Transverse colon (tissue), 4 donors: ENCODE measurements around the gene CRHR2. TPM values are rescaled to one million over a fixed set of nuclear protein-coding genes. Genes with fewer than 3 reads are reported as not detected.

ENCODE experiments used
- DNase-seq: peaks from one replicate; pipeline ENCODE4 v3.0.0-alpha.2; 2019
- H3K27ac ChIP-seq, 4 donors: fragments of 200-600 bp; sonication (generic); 2 replicates each; pipeline ENCODE4 v1.5.1; 2016 to 2018; ENCODE audit warnings: inconsistent platforms in 4 of 4
- H3K27me3 ChIP-seq: fragments of 200-600 bp; sonication (generic); 2 replicates; pipeline ENCODE4 v1.5.1; 2017; ENCODE audit warnings: inconsistent platforms
- H3K36me3 ChIP-seq, 4 donors: fragments of 200-600 bp; sonication (generic); 2 replicates each; pipeline ENCODE4 v1.5.1; 2017 to 2019; ENCODE audit warnings: inconsistent platforms in 4 of 4
- H3K4me1 ChIP-seq, 4 donors: fragments of 200-600 bp; sonication (generic); 2 replicates each; pipeline ENCODE4 v1.5.1; 2017 to 2020; ENCODE audit warnings: inconsistent platforms in 4 of 4
- H3K4me3 ChIP-seq, 4 donors: fragments of 200-600 bp; sonication (generic); 1 replicate in 1 of 4; 2 replicates in 3 of 4; pipeline versions ENCODE4 v1.5.1 to v1.6.1; 2017 to 2019; ENCODE audit warnings: inconsistent platforms in 4 of 4
- H3K9me3 ChIP-seq, 2 donors: fragments of 200-600 bp; sonication (generic); 2 replicates each; pipeline ENCODE4 v1.5.1; 2017 to 2019; ENCODE audit warnings: inconsistent platforms in 2 of 2
- CTCF ChIP-seq, 5 experiments: fragments of 200-600 bp in 3 of 5; fragments of 450-650 bp in 2 of 5; sonication (generic) in 3 of 5; IDR thresholded peaks; 1 replicate in 2 of 5; 2 replicates in 3 of 5; pipeline ENCODE4 v1.5.1; 2016 to 2017; ENCODE audit warnings: antibody characterized with exemption in 5 of 5, inconsistent platforms in 3 of 5, mild to moderate bottlenecking in 2 of 5, moderate library complexity in 1 of 5
- EP300 ChIP-seq: sonication (generic); formaldehyde crosslinking; IDR thresholded peaks from one replicate; pipeline ENCODE4 v1.6.1; 2017; ENCODE audit warnings: antibody characterized with exemption, low read depth
- POLR2A ChIP-seq: fragments of 450-650 bp; IDR thresholded peaks from one replicate; pipeline ENCODE4 v1.6.1; 2016; ENCODE audit warnings: antibody characterized with exemption, mild to moderate bottlenecking, moderate library complexity
- POLR2AphosphoS5 ChIP-seq, 3 donors: sonication (generic); formaldehyde crosslinking; IDR thresholded peaks; one replicate each; pipeline ENCODE4 v1.6.1; 2016; ENCODE audit warnings: antibody characterized with exemption in 3 of 3
- WGBS, 2 donors: methylation state at CpG; one replicate each; pipeline ENCODE4 v1.1.5; 2018; ENCODE audit warnings: low coverage in 1 of 2; 5-methylcytosine and 5-hydroxymethylcytosine counted together
- in situ Hi-C, 4 donors: fragments of 200-750 bp; cut with MboI; loops; one replicate each; pipeline versions ENCODE4 v1.15.0 to v1.15.1; 2017; ENCODE audit warnings: low sequenced_read_pairs in 3 of 4, low pct_ligation_motif_present in 1 of 4, low pct_unique_long_range_greater_than_20kb in 1 of 4
- intact Hi-C: fragments of 100-400 bp; cut with DNase I; formaldehyde crosslinking; loops from one replicate; pipeline ENCODE4 v1.15.1; 2023; ENCODE audit warnings: low total_unique reads
- total RNA-seq, 4 donors: library from RNA; depleted of rRNA; stranded (reverse); fragments of >200 nt; gene quantifications; one replicate each; pipeline ENCODE4 v1.1.0, GENCODE V29; 2016

Gene CRHR2
- total RNA-seq, 4 donors from 2014 or later, result not detected

- in situ Hi-C loops, result no loop called here
- TF ChIP-seq POLR2A (no peak), CTCF (IDR thresholded peaks at IDR 0.05) (no peak), POLR2AphosphoS5 (IDR thresholded peaks at IDR 0.05) (no peak), EP300 (no peak)
- H3K27ac ChIP-seq, result no peak overlapping the region
These were observed 27.3 kb upstream of the CRHR2 start for GRCh38 chr7:30709549-30709948.

GRCh38 chr7:30708983-30709382 lies 26.7 kb upstream of the CRHR2 start:
- Histone ChIP-seq H3K36me3 (no peaks in the 10 kb centered on the region), H3K4me3 (no peak overlapping the region), H3K4me1 (no peaks in the 10 kb centered on the region), H3K9me3 (no peaks in the 10 kb centered on the region), H3K27me3 (no peaks in the 10 kb centered on the region), H3K27ac (no peak overlapping the region)
- in situ Hi-C loops (no loop called here), intact Hi-C loops (no loop called here)
- WGBS, 2 donors, result 73 to 75% methylated on average over 3 of the region's 3 CpGs
- no peak for DNase-seq
- no peak for TF ChIP-seq CTCF (IDR thresholded peaks at IDR 0.05)
- TF ChIP-seq POLR2AphosphoS5 (IDR thresholded peaks at IDR 0.05), result no peak
- no peak for TF ChIP-seq EP300
- TF ChIP-seq POLR2A, result no peak

More at GRCh38 chr7:30709549-30709948, 27.3 kb upstream of the CRHR2 start:
- intact Hi-C loops, result no loop called here
- WGBS, 2 donors, result 66 to 75% methylated on average over 6 of the region's 6 CpGs
- no peak for DNase-seq
- no peaks in the 10 kb centered on the region for H3K9me3 ChIP-seq
- H3K36me3 ChIP-seq, result no peaks in the 10 kb centered on the region
- H3K4me1 ChIP-seq, result no peaks in the 10 kb centered on the region
- H3K4me3 ChIP-seq, result no peak overlapping the region
- no peaks in the 10 kb centered on the region for H3K27me3 ChIP-seq

DNA sequence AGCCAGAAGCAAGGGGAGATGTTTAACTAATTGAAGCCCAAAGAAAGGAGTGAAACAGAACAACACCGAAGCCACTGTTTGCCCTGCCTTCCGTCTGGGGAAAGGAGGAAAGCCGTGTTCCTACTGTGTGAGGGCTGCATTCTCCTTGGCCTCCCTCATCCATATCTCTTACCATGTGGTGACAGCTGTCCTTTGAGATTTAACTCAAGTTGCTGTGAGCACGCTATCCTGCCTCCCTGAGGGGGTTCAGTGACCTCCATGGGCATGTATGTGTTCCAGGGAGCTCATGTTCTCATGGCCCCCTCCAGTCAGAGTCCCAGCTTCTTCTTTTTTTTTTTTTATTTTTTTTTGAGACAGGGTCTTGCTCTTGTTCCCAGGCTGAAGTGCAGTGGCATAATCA lies 26.2 kb upstream of the CRHR2 start:
- Histone ChIP-seq H3K27ac (no peak overlapping the region), H3K36me3 (no peaks in the 10 kb centered on the region), H3K4me3 (no peak overlapping the region), H3K27me3 (no peaks in the 10 kb centered on the region), H3K9me3 (no peaks in the 10 kb centered on the region), H3K4me1 (no peaks in the 10 kb centered on the region)
- in situ Hi-C loops, result no loop called here
- intact Hi-C loops, result no loop called here
- no peak for TF ChIP-seq POLR2AphosphoS5 (IDR thresholded peaks at IDR 0.05)
- TF ChIP-seq POLR2A, result no peak
- TF ChIP-seq EP300, result no peak
- no peak for TF ChIP-seq CTCF (IDR thresholded peaks at IDR 0.05)
- DNase-seq, result no peak
- 83 to 86% methylated on average over 1 to 4 of the region's 4 CpGs for WGBS, 2 donors

- no peak overlapping the region for H3K27ac ChIP-seq
- DNase-seq, result no peak
- no peaks in the 10 kb centered on the region for H3K4me1 ChIP-seq
- H3K27me3 ChIP-seq, result no peaks in the 10 kb centered on the region
- H3K9me3 ChIP-seq, result no peaks in the 10 kb centered on the region
- no peaks in the 10 kb centered on the region for H3K36me3 ChIP-seq
- intact Hi-C loops (no loop called here), in situ Hi-C loops (no loop called here)
- H3K4me3 ChIP-seq, result no peak overlapping the region
- no peak for TF ChIP-seq EP300
- no peak for TF ChIP-seq POLR2AphosphoS5 (IDR thresholded peaks at IDR 0.05)
- TF ChIP-seq CTCF (IDR thresholded peaks at IDR 0.05), result no peak
- 66 to 79% methylated on average over 10 to 16 of the region's 16 CpGs for WGBS, 2 donors
These were observed 25.4 kb upstream of the CRHR2 start for GRCh38 chr7:30707391-30708357.
